Suprapubic skin (tissue), 4 donors: ENCODE data around the gene HHAT. TPM values are rescaled to one million over a fixed set of nuclear protein-coding genes. Genes with fewer than 3 reads are reported as not detected.

ENCODE experiments used
- DNase-seq, 2 donors: peaks; one replicate each; pipeline ENCODE4 v3.0.0-alpha.2; 2019; ENCODE audit warnings: low spot score in 2 of 2
- H3K27ac ChIP-seq: fragments of 200-600 bp; sonication (generic); one replicate; pipeline ENCODE4 v1.5.1; 2019
- H3K27me3 ChIP-seq: fragments of 200-600 bp; sonication (generic); one replicate; pipeline ENCODE4 v1.5.1; 2019
- H3K36me3 ChIP-seq: fragments of 200-600 bp; sonication (generic); one replicate; pipeline ENCODE4 v1.5.1; 2019
- H3K4me1 ChIP-seq: fragments of 200-600 bp; sonication (generic); one replicate; pipeline ENCODE4 v1.5.1; 2019
- H3K4me3 ChIP-seq: fragments of 200-600 bp; sonication (generic); one replicate; pipeline ENCODE4 v1.5.1; 2019; ENCODE audit warnings: mild to moderate bottlenecking
- H3K9me3 ChIP-seq: fragments of 200-600 bp; sonication (generic); one replicate; pipeline ENCODE4 v1.5.1; 2019
- EP300 ChIP-seq: sonication (generic); formaldehyde crosslinking; IDR thresholded peaks from one replicate; pipeline ENCODE4 v1.6.1; 2017; ENCODE audit warnings: antibody characterized with exemption
- POLR2A ChIP-seq, 2 donors: fragments of 450-650 bp; IDR thresholded peaks; one replicate each; pipeline ENCODE4 v1.6.1; 2017; ENCODE audit warnings: antibody characterized with exemption in 2 of 2, mild to moderate bottlenecking in 2 of 2, moderate library complexity in 2 of 2
- POLR2AphosphoS5 ChIP-seq, 3 donors: sonication (generic); formaldehyde crosslinking; IDR thresholded peaks; one replicate each; pipeline ENCODE4 v1.6.1; 2017; ENCODE audit warnings: antibody characterized with exemption in 3 of 3
- WGBS: methylation state at CpG from one replicate; pipeline ENCODE4 v1.1.5; 2018; 5-methylcytosine and 5-hydroxymethylcytosine counted together
- total RNA-seq, 4 donors: library from RNA; depleted of rRNA; stranded (reverse); fragments of >200 nt; gene quantifications; one replicate each; pipeline ENCODE4 v1.1.0, GENCODE V29; 2016
- TF ChIP-seq, protein P1 (sequence below), 2 donors: fragments of 200-600 bp in 1 of 2; fragments of 450-650 bp in 1 of 2; sonication (generic) in 1 of 2; IDR thresholded peaks; one replicate each; pipeline ENCODE4 v1.5.1; 2016 to 2019; ENCODE audit warnings: antibody characterized with exemption in 2 of 2, mild to moderate bottlenecking in 1 of 2, moderate library complexity in 1 of 2

The HHAT gene
- total RNA-seq, 4 donors from 2014 or later, result 4.1 to 20.0 (median 9.3) TPM

- no peak overlapping the region for H3K27ac ChIP-seq
- WGBS, result 90% methylated on average over 5 of the region's 5 CpGs
- H3K9me3 ChIP-seq, result no peaks in the 10 kb centered on the region
- TF ChIP-seq POLR2A (IDR thresholded peaks at IDR 0.05), result no peak
- TF ChIP-seq, protein P1, sequence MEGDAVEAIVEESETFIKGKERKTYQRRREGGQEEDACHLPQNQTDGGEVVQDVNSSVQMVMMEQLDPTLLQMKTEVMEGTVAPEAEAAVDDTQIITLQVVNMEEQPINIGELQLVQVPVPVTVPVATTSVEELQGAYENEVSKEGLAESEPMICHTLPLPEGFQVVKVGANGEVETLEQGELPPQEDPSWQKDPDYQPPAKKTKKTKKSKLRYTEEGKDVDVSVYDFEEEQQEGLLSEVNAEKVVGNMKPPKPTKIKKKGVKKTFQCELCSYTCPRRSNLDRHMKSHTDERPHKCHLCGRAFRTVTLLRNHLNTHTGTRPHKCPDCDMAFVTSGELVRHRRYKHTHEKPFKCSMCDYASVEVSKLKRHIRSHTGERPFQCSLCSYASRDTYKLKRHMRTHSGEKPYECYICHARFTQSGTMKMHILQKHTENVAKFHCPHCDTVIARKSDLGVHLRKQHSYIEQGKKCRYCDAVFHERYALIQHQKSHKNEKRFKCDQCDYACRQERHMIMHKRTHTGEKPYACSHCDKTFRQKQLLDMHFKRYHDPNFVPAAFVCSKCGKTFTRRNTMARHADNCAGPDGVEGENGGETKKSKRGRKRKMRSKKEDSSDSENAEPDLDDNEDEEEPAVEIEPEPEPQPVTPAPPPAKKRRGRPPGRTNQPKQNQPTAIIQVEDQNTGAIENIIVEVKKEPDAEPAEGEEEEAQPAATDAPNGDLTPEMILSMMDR (IDR thresholded peaks at IDR 0.05), result no peak
- no peak for TF ChIP-seq EP300
- TF ChIP-seq POLR2AphosphoS5 (IDR thresholded peaks at IDR 0.05), result no peak
- H3K4me3 ChIP-seq, result no peak overlapping the region
- no peaks in the 10 kb centered on the region for H3K27me3 ChIP-seq
- DNase-seq, result no peak
- H3K36me3 ChIP-seq, result no peaks in the 10 kb centered on the region
- no peaks in the 10 kb centered on the region for H3K4me1 ChIP-seq
Observed at GRCh38 chr1:210690236-210690635, 361.5 kb downstream of the HHAT start.

DNA sequence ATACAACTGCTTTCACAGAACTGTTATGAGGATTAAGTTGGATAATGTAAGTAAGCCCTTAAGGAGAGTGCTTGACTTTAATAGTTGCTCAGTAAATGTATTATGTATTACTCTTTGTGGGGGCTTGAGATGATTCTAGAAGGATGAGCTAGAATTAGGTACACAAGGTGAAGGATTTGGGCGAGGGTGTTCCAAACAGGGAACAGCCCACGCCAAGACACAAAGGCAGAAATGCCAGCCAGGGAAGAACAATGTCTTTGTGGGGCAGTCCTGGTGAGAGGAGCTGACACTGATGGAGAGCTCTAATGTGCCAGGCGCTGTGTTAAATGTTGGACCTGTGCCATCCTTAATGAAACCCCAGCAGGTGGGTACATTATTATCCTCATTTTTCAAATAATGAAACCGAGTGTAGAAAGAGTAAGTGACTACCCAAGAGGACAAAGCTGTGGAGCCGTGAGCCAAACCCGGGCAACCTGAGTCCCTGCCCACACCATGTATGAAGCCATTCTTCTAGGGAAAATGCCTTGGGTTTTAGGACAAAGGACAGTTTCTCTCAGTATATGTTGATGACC is 362.4 kb downstream of the HHAT start:
- H3K4me3 ChIP-seq, result no peak overlapping the region
- no peak for TF ChIP-seq EP300
- no peak for TF ChIP-seq POLR2AphosphoS5 (IDR thresholded peaks at IDR 0.05)
- TF ChIP-seq, protein P1 (IDR thresholded peaks at IDR 0.05), result no peak
- no peak for TF ChIP-seq POLR2A (IDR thresholded peaks at IDR 0.05)
- WGBS, result 94% methylated on average over 6 of the region's 6 CpGs
- H3K27ac ChIP-seq, result no peak overlapping the region
- H3K4me1 ChIP-seq, result no peaks in the 10 kb centered on the region
- DNase-seq, result no peak
- no peaks in the 10 kb centered on the region for H3K27me3 ChIP-seq
- H3K36me3 ChIP-seq, result no peaks in the 10 kb centered on the region
- no peaks in the 10 kb centered on the region for H3K9me3 ChIP-seq

DNA sequence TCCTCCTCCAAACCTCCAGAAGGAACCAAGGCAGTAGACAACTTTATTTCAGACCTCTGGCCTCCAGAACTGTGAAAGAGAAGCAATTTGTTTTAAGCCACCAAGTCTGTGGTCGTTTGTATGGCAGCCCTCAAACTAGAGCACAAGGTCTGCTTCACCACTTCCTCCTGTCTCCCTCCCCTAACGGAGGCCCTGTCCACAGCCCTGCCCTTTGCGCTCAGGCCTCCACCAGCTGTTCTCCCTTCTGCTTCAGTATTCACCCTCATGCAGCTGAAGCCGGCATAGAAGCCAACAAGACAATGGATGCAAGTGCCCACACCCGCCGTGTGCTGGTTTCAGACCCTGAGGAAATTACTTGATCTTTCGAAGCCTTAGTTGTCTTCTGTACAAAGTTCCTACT is 364.1 kb downstream of the HHAT start:
- H3K27ac ChIP-seq, result no peak overlapping the region
- H3K27me3 ChIP-seq, result no peaks in the 10 kb centered on the region
- no peaks in the 10 kb centered on the region for H3K36me3 ChIP-seq
- no peak overlapping the region for H3K4me3 ChIP-seq
- 74% methylated on average over 7 of the region's 7 CpGs for WGBS
- no peaks in the 10 kb centered on the region for H3K9me3 ChIP-seq
- no peaks in the 10 kb centered on the region for H3K4me1 ChIP-seq
- no peak for DNase-seq
- TF ChIP-seq EP300, result no peak
- no peak for TF ChIP-seq POLR2AphosphoS5 (IDR thresholded peaks at IDR 0.05)
- TF ChIP-seq POLR2A (IDR thresholded peaks at IDR 0.05), result no peak
- TF ChIP-seq, protein P1 (IDR thresholded peaks at IDR 0.05), result no peak

DNA sequence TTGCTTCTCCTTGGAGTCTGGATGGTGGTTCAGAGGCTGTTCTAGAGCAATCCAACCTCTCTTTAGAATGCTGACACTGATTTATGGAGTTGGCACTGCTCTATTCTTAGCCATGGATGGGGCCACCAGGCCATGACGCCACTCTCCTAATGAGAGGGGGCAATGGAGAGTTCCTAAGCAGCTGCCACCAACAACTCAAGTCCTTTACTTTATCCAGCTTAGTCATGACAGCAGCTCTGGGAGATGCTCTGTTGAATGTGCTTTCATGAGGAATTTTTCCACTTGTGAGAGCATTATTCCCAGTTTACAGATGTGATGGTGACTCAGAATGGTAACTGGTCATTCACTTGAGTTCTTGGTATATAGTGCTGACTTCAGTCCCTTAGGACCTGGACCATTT is 366.3 kb downstream of the HHAT start:
- Histone ChIP-seq H3K9me3 (no peaks in the 10 kb centered on the region), H3K4me1 (no peaks in the 10 kb centered on the region), H3K27me3 (no peaks in the 10 kb centered on the region), H3K27ac (no peak overlapping the region), H3K4me3 (no peak overlapping the region), H3K36me3 (no peaks in the 10 kb centered on the region)
- 57% methylated on average over 1 of the region's 1 CpG for WGBS
- DNase-seq, result no peak
- TF ChIP-seq EP300 (no peak), POLR2A (IDR thresholded peaks at IDR 0.05) (no peak), POLR2AphosphoS5 (IDR thresholded peaks at IDR 0.05) (no peak)
- TF ChIP-seq, protein P1 (IDR thresholded peaks at IDR 0.05), result no peak

GRCh38 chr1:210696709-210697108 is 368.0 kb downstream of the HHAT start:
- WGBS, result 77% methylated on average over 1 of the region's 1 CpG
- Histone ChIP-seq H3K4me1 (no peaks in the 10 kb centered on the region), H3K27me3 (no peaks in the 10 kb centered on the region), H3K4me3 (no peak overlapping the region), H3K9me3 (no peaks in the 10 kb centered on the region), H3K36me3 (no peaks in the 10 kb centered on the region), H3K27ac (no peak overlapping the region)
- DNase-seq, result no peak
- no peak for TF ChIP-seq EP300
- TF ChIP-seq, protein P1 (IDR thresholded peaks at IDR 0.05), result no peak
- TF ChIP-seq POLR2AphosphoS5 (IDR thresholded peaks at IDR 0.05), result no peak
- TF ChIP-seq POLR2A (IDR thresholded peaks at IDR 0.05), result no peak
